LNCAP (cell line): ENCODE measurements around the gene ARHGEF6.

Experiments
- TF ChIP-seq, protein P1 (sequence below): fragments of 450-650 bp; IDR thresholded peaks from 2 replicates; pipeline ENCODE4 v1.5.1; 2017; ENCODE audit warnings: mild to moderate bottlenecking

The ARHGEF6 gene

DNA sequence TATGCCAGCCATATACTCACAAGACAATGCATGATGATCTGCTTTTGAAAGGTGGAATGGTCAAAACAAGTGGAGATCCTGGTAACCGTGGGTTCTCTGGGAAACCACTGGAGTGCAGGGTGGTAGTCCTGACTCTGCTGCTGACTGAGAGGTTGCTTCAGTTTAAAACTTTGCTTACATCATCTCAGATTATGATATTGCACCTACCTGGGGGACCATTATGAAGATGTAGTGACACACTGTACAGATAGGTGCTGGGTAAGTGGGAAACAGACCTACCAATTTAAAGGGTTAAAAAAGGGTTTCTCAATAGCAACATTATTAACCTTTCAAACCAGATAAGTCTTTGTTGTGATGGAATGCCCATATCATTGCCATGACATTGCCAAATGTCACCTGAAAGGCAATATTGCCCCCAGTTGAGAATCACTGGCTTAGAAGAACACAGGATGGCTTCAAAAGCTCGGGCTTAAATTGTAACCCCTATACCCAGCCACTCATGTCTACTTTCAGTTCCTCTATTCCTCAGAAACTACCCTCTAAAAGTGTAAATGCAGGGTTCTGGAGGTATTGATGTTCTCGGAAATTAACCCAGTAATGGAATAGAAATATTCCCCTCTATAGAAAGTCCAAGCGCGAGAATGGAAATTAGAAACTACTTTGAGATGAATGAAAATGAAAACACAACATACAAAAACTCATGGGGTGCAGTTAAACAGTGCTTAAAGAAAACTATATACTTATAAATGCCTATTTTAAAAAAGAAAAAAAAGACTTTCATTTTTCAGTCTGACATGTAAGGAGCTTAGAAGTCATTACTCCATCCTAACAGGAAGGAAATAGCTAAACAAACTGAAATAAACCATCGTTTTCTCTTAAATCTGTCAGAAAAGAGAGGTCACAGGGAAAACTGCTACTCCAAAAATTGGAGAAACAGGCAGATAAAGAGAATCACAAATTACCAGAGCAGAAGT is 65.8 kb downstream of the ARHGEF6 start:
- TF ChIP-seq, protein P1, sequence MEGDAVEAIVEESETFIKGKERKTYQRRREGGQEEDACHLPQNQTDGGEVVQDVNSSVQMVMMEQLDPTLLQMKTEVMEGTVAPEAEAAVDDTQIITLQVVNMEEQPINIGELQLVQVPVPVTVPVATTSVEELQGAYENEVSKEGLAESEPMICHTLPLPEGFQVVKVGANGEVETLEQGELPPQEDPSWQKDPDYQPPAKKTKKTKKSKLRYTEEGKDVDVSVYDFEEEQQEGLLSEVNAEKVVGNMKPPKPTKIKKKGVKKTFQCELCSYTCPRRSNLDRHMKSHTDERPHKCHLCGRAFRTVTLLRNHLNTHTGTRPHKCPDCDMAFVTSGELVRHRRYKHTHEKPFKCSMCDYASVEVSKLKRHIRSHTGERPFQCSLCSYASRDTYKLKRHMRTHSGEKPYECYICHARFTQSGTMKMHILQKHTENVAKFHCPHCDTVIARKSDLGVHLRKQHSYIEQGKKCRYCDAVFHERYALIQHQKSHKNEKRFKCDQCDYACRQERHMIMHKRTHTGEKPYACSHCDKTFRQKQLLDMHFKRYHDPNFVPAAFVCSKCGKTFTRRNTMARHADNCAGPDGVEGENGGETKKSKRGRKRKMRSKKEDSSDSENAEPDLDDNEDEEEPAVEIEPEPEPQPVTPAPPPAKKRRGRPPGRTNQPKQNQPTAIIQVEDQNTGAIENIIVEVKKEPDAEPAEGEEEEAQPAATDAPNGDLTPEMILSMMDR, result no peak

DNA sequence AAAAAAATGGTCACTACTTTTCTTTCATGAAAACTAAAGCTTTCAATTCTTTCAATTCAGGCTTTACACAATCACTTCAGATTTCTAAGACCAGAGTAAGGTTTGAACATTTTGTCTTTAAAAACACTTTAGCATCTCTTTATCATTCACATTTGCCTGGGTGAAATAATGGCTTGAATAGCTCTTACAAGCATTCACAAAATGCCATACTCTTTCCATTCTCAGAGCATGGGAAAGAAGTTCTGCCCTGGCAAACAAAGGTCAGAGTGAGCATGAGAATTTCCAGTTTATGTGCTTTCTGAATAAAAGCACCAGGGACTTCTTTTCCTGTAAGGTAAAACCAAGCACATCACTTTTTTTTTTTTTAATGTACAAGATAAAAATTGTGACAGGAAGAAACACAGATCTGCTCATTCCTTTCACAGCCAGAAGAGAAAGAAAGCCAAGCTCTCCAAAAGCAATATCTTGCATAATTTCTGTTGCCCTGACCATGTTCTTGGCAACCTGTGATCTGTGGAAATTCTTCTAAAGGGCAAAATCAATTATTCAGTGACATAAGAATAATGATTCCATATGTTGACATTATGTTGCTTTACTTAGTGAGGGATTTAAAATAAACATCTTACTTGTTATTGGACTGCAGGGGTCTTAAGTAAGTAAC is 68.0 kb downstream of the ARHGEF6 start:
- TF ChIP-seq, protein P1, result no peak

DNA sequence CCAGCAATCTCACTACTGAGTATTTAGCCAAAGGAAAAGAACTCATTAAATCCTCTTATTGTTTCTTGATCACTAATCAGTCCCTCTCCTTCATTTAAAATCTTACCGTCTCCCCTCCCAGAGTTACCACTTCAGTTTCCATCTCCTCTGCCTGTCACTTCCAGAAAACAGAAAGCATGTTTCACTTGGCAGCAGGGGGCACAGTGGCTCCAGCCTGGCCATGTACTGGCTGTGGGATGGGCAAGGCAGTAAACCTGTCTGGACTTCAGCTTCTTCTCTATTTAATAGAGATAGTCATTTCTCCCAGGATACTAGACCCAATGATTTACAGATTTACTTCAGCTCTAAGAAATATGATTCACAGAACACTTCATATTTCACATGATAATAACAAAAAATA is 69.6 kb downstream of the ARHGEF6 start:
- TF ChIP-seq, protein P1, result peak; percentile 43; the same call in 1 of the 2 replicates

DNA sequence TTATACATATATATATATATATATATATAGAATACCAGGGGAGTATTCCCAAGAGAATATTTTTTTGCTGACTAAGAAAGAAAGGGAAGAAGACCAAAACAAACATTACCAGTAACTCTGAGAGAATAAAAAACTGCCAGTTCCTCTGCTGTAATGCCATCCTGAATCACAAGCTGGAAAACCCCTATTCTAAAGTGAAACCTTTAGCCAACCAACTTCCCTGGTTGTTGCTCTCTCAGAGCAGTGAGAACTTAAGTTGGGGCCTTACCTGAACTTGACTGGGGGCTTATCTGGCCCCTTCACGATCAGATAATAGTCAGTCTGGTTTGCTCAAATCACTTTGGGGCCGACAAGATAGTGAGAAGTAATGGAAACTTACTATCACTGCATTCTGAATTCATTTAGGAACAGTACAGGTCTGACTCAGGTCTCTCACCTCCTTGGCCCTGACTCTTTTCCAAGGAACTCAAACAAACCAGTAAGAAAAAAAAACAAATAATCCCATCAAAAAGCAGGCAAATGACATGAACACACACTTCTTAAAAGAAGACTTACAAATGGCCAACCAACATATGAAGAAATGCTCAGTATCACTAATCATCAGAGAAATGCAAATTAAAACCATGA is 70.3 kb downstream of the ARHGEF6 start:
- TF ChIP-seq, protein P1, result no peak

DNA sequence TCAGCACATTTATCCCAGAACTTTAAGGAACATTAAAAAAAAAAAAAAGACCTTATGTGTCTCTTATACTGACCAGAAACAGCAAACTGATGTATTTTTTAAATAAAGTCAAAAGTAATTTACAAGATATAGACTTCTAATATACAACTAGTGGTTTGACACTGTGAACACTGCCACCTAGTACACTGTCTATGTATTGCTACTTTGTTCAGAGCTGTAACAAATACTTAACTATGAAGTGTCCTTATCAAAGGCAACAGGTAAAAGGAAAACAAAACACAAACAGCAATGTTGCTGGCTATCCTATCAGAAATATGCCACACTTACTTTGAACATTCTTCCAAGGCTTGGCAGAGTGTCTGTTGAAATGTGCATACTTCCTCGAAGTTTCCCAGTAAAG is 72.4 kb downstream of the ARHGEF6 start:
- TF ChIP-seq, protein P1, result peak; percentile 55

DNA sequence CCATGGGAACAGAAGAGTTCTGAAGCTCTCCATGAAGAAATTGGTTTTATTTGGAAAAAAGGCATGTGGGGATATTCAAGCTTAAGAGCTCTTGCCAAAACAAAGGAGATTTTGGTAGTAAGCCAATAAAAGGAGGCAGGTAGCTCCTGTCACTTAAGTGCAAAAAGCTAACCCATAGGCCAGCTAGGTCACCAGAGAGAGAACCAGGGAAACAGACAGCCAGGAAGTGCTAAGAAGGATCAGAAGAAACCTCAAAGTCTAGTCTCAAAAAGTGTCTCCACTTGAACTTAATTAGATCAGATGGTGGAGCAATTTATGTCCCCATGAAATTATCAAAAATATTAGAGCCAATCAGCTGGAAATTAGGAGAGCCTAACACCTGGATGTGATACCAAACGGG is 83.6 kb downstream of the ARHGEF6 start:
- TF ChIP-seq, protein P1, result no peak

DNA sequence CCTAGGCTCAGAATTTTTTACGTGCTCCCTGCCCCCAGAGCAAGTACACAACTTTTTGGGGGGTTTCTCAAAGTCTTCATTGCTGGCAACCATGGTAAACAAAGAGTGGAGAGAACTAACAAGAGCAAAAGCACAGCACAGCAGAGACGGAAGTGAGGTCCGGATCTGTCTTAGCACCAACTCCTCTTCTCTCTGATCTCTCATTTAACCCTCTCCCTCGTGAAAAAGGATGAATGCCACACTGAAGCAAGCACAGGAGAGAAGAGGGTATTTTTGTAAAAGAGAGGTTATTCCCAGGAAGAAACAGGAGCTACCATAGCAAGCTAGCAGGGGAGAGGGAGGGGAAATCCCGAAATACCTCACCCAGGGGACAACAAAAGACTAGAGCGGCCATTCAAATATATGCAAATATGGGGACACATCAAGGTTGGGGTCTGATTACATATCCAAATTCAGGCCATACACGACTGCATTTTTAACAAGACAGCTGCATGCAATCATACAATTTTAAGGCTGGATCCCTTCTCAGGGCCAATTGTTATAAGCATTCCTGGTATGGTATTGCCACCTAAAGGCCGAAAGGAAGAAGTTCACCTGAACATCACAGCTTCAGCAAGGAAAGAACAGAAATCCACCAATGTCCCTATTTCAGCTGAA is 86.2 kb downstream of the ARHGEF6 start:
- TF ChIP-seq, protein P1, result peak; percentile 48
